ENCODE data around the gene SRL.

GRCh38 chr16:4272114-4272956 lies 30.5 kb upstream of the SRL start:
- no peak for TF ChIP-seq CTCF (IDR thresholded peaks at IDR 0.05)
- no peak for TF ChIP-seq POLR2A (IDR thresholded peaks at IDR 0.05)

Measured in adrenal gland (tissue), 5 donors.